HG03342 (cell line): ENCODE results near the gene PRR19.

Source experiments
- ATAC-seq: cut with Tn5 transposase; IDR thresholded peaks from one replicate; pipeline ENCODE4 v1.9.1; 2021; ENCODE audit warnings: mild to moderate bottlenecking, moderate library complexity; ENCODE audit not compliant: unreplicated experiment

Gene PRR19

GRCh38 chr19:42348211-42348610 lies 46.3 kb downstream of the PRR19 start:
- no peak for ATAC-seq

GRCh38 chr19:42349378-42350107 lies 47.6 kb downstream of the PRR19 start:
- no peak for ATAC-seq

DNA sequence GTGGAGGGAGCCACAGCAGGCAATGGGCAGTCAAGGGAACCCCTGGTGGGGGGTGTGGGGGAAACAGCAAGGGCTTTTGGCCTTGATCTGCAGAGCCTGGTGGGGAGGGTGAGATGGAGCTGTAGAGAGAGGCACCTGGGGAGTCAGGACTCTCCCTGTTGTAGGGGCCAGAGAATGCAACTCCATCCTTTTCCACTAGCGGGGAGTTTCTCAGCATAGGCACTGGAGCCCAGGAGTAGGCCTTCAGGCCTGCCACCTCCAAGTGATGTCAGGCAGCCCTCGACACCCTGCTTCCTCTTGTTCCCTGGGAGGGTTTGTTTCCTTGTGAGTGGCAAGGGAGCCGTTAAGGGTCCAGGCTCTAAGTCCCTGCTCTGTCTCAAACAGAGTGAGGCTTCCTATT lies 48.5 kb downstream of the PRR19 start:
- ATAC-seq: no peak

DNA sequence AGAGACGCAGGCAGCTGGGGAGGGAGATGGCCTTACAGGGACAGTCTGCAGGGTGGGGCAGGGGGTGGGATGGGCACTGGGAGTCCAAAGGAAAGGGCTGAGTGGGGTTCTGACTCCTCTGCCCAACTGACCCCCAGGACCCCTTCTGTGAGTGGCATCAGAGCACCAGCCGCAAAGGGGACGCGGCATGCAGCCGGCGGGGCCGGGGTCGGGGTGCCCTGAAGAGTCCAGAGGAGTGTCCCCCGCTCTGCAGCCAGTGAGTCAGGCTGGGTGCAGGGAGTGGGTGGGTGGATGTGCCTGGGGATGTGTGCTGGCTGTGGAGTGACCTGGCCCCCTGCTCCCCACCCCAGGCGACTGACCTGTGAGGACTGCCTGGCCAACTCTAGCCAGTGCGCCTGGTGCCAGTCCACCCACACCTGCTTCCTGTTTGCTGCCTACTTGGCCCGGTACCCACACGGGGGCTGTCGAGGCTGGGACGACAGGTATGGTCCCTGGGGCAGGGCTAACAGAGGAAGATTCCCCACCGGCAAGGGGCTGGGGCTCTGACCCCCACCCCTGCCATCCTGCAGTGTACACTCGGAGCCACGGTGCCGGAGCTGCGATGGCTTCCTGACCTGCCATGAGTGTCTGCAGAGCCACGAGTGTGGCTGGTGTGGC lies 49.3 kb downstream of the PRR19 start:
- ATAC-seq: no peak

DNA sequence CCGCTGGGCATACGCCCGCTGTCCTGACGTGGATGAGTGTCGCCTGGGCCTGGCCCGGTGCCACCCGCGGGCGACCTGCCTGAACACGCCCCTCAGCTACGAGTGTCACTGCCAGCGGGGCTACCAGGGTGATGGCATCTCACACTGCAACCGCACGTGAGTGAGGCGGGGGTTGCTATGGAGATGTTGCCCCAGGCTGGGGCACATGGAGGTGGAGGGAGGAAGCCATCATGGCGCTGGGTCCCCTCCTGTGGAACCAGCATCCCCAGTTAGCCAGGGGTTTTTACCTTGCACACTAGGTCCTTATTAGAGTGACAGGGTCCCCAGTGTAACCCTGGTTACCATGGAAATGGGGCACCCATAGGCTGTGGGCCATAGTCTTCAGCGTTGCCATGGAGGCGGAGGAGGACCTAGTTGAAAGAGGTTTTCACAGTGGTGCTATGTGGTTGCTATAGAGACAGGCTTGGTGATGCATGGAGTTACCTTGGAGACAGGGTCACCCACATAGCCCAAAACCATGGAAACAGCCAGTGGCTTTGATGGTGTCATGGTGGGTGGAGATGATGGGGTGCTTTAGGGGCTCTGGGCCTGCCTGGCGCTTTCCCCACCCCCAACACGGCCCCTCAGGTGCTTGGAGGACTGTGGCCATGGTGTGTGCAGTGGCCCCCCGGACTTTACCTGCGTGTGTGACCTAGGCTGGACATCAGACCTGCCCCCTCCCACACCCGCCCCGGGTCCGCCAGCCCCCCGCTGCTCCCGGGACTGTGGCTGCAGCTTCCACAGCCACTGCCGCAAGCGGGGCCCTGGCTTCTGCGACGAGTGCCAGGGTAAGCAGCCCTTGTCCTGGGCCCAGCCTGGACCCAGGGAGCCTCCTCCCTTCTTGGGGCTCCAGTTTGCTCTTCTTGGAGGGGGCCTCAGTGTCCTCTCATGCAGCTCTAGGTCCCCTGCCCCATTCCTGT lies 50.6 kb downstream of the PRR19 start:
- ATAC-seq: no peak

- no peak for ATAC-seq
These were observed 51.5 kb downstream of the PRR19 start for GRCh38 chr19:42353341-42354015.

GRCh38 chr19:42355896-42356295 lies 54.0 kb downstream of the PRR19 start:
- ATAC-seq: no peak

DNA sequence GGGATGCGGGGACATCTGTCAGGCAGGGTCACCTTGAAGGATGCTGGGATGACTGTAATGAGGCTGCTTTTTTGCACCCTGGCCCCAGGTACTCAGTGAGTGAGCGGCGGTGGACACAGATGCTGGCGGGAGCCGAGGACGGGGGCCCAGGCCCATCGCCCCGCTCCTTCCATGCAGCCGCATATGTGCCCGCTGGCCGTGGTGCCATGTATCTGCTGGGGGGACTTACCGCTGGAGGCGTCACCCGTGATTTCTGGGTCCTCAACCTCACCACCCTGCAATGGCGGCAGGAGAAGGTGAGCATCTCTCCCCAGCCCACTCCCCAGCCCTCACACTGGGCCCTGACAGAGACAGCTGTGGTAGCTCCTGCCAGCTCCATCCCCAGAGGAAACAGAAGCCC lies 54.8 kb downstream of the PRR19 start:
- ATAC-seq: no peak

DNA sequence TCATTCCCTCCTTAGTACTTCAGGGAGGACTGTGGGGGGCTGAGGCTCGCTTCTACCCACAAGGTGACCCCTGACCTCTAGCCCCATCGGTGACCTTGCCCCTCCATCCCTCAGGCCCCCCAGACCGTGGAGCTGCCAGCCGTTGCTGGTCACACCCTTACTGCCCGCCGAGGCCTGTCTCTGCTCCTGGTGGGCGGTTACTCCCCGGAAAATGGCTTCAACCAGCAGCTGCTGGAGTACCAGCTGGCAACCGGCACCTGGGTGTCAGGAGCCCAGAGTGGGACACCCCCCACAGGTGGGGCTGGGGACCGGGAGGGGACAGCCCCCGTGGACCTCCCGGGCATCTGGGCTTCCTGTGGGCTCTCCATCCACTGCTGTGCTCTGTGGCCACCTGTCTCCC lies 55.4 kb downstream of the PRR19 start:
- no peak for ATAC-seq
